ENCODE measurements around the gene SHB. TPM values are rescaled to one million over a fixed set of nuclear protein-coding genes. Genes with fewer than 3 reads are reported as not detected.

The SHB gene
- total RNA-seq, 2 donors from 2014 or later = 28.1 to 38.1 TPM

- Mint-ChIP-seq H3K27ac (no peak overlapping the region), H3K27me3 (ENCODE audit: insufficient read depth) (no peaks in the 10 kb centered on the region), H3K9me3 (no peaks in the 10 kb centered on the region), H3K4me3 (no peak overlapping the region), H3K36me3 (ENCODE audit: low read depth) (no peaks in the 10 kb centered on the region), H3K4me1 (peaks cover 32% of the 10 kb centered on the region)
- no peak overlapping the region for H3K9ac ChIP-seq (ENCODE audit: extremely low read depth, low read length, poor library complexity, severe bottlenecking)
- peaks cover 8% of the 10 kb centered on the region for H3K36me3 ChIP-seq (ENCODE audit: control insufficient read depth, insufficient read depth, low read length)
- peaks cover 14% of the 10 kb centered on the region for H3K4me1 ChIP-seq (ENCODE audit: control insufficient read depth, insufficient read depth, low read length)
- H3K27me3 ChIP-seq (ENCODE audit: control insufficient read depth, insufficient read depth, low read length, poor library complexity, severe bottlenecking) = no peaks in the 10 kb centered on the region
- no peaks in the 10 kb centered on the region for H3K9me3 ChIP-seq (ENCODE audit: control insufficient read depth, low read length)
- TF ChIP-seq CTCF (conservative IDR thresholded peaks at IDR 0.05) = no peak
- 90 to 93% methylated on average over 6 to 8 of the region's 8 CpGs for WGBS, 2 experiments (ENCODE audit: insufficient coverage in 1 of 2, insufficient read length in 1 of 2)
- no peak for DNase-seq
- H3K27ac ChIP-seq (ENCODE audit: low read depth, low read length) = no peak overlapping the region
- no peak overlapping the region for H3K4me3 ChIP-seq (ENCODE audit: low read length)
Measured at GRCh38 chr9:38035873-38036272, 33.2 kb downstream of the SHB start.

GRCh38 chr9:38033941-38034340 is 35.1 kb downstream of the SHB start:
- Histone ChIP-seq H3K4me3 (ENCODE audit: low read length) (no peak overlapping the region), H3K27me3 (ENCODE audit: control insufficient read depth, insufficient read depth, low read length, poor library complexity, severe bottlenecking) (no peaks in the 10 kb centered on the region), H3K4me1 (ENCODE audit: control insufficient read depth, insufficient read depth, low read length) (peaks cover 2% of the 10 kb centered on the region), H3K9me3 (ENCODE audit: control insufficient read depth, low read length) (no peaks in the 10 kb centered on the region), H3K36me3 (ENCODE audit: control insufficient read depth, insufficient read depth, low read length) (peaks cover 4% of the 10 kb centered on the region), H3K27ac (ENCODE audit: low read depth, low read length) (no peak overlapping the region), H3K9ac (ENCODE audit: extremely low read depth, low read length, poor library complexity, severe bottlenecking) (no peak overlapping the region)
- Mint-ChIP-seq H3K4me1 (peaks cover 35% of the 10 kb centered on the region), H3K27me3 (ENCODE audit: insufficient read depth) (no peaks in the 10 kb centered on the region), H3K4me3 (no peak overlapping the region), H3K36me3 (ENCODE audit: low read depth) (no peaks in the 10 kb centered on the region), H3K9me3 (no peaks in the 10 kb centered on the region), H3K27ac (no peak overlapping the region)
- no peak for DNase-seq
- TF ChIP-seq CTCF (conservative IDR thresholded peaks at IDR 0.05) = no peak
- 94 to 97% methylated on average over 5 to 8 of the region's 8 CpGs for WGBS, 2 experiments (ENCODE audit: insufficient coverage in 1 of 2, insufficient read length in 1 of 2)

GRCh38 chr9:38032266-38033110 is 36.5 kb downstream of the SHB start:
- DNase-seq = no peak
- no peaks in the 10 kb centered on the region for H3K9me3 ChIP-seq (ENCODE audit: control insufficient read depth, low read length)
- WGBS, 2 experiments (ENCODE audit: insufficient coverage in 1 of 2, insufficient read length in 1 of 2) = 88 to 93% methylated on average over 9 to 13 of the region's 13 CpGs
- H3K27ac ChIP-seq (ENCODE audit: low read depth, low read length) = no peak overlapping the region
- Mint-ChIP-seq H3K27me3 (ENCODE audit: insufficient read depth) (no peaks in the 10 kb centered on the region), H3K4me3 (no peak overlapping the region), H3K27ac (peak overlapping the region; percentile 74), H3K4me1 (peaks cover 34% of the 10 kb centered on the region), H3K36me3 (ENCODE audit: low read depth) (no peaks in the 10 kb centered on the region), H3K9me3 (no peaks in the 10 kb centered on the region)
- no peaks in the 10 kb centered on the region for H3K27me3 ChIP-seq (ENCODE audit: control insufficient read depth, insufficient read depth, low read length, poor library complexity, severe bottlenecking)
- H3K4me3 ChIP-seq (ENCODE audit: low read length) = no peak overlapping the region
- TF ChIP-seq CTCF (conservative IDR thresholded peaks at IDR 0.05) = no peak
- no peak overlapping the region for H3K9ac ChIP-seq (ENCODE audit: extremely low read depth, low read length, poor library complexity, severe bottlenecking)
- no peaks in the 10 kb centered on the region for H3K4me1 ChIP-seq (ENCODE audit: control insufficient read depth, insufficient read depth, low read length)
- H3K36me3 ChIP-seq (ENCODE audit: control insufficient read depth, insufficient read depth, low read length) = peaks cover 4% of the 10 kb centered on the region

Measured in endodermal cell (in vitro differentiated cells).